GM19239 (cell line): ENCODE results near the gene CRKL.
"Not testable (repeated sequence)": the region's sequence is repeated elsewhere in the genome, so short reads cannot be mapped to it uniquely, and the experiment has no call there.

ENCODE experiments used
- DNase-seq: peaks from one replicate; pipeline ENCODE4 v3.0.0; 2011; ENCODE audit warnings: low spot score; ENCODE audit not compliant: insufficient read length
- FAIRE-seq: peaks from 2 replicates; lab custom pipeline; 2011; peaks lifted over from hg19 to GRCh38; lab: Jason Lieb, UNC

CRKL gene

DNA sequence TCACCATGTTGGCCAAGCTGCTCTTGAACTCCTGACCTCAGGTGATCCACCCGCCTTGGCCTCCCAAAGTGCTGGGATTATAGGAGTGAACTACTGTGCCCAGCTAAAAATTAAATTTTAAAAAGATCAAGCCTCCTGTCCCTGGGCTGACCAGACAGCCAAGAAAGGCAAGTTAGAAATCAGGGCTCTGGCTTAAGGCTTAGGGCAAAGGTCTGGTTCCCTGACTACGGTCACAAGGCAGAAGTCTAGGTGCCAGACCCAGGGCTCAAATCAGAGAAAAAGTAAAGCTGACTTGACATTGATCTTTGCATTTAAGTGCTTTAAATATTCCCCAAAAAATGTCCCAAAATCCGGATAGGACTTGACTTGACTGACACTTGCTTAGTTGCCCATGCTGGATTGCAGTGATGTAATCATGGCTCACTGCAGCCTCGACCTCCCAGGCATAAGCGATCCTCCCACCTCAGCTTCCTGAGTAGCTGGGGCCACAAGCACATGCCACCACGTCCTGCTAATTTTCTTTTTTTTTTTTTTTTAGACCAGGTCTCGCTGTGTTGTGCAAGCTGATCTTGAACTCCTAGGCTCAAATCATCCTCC is 17.3 kb upstream of the CRKL start:
- DNase-seq: no peak
- no peak for FAIRE-seq

DNA sequence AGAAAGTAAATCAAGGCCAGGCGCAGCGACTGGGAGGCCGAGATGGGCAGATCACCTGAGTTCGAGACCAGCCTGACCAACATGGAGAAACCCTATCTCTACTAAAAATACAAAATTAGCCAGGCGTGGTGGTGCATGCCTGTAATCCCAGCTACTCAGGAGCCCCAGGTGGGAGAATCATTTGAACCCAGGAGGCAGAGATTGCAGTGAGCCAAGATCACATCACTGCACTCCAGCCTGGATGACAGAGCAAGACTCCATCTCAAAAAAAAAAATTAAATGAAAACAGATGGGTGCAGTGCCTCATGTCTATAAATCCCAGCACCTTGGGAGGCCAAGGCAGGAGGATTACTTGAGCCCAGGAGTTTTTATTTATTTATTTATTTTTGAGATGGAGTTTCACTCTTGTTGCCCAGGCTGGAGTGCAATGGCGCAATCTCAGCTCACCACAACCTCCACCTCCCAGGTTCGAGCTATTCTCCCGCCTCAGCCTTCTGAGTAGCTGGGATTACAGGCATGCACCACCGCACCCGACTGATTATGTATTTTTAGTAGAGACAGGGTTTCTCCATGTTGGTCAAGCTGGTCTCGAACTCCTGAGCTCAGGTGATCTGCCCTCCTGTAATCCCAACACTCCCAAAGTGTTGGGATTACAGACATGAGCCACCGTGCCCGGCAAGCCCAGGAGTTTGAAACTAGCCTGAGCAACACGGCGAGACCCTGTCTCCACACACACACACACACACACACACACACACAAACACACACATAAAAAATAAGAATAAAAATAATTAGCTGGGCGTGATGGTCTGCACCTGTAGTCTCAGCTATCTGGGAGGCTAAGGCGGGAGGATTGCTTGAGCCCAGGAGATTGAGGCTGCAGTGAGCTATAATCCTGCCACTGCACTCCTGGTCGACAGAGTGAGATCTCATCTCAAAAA is 15.8 kb upstream of the CRKL start:
- not testable (repeated sequence) for DNase-seq, FAIRE-seq

- no peak for FAIRE-seq
- DNase-seq: no peak
Measured at GRCh38 chr22:20903093-20903492, 14.1 kb upstream of the CRKL start.

DNA sequence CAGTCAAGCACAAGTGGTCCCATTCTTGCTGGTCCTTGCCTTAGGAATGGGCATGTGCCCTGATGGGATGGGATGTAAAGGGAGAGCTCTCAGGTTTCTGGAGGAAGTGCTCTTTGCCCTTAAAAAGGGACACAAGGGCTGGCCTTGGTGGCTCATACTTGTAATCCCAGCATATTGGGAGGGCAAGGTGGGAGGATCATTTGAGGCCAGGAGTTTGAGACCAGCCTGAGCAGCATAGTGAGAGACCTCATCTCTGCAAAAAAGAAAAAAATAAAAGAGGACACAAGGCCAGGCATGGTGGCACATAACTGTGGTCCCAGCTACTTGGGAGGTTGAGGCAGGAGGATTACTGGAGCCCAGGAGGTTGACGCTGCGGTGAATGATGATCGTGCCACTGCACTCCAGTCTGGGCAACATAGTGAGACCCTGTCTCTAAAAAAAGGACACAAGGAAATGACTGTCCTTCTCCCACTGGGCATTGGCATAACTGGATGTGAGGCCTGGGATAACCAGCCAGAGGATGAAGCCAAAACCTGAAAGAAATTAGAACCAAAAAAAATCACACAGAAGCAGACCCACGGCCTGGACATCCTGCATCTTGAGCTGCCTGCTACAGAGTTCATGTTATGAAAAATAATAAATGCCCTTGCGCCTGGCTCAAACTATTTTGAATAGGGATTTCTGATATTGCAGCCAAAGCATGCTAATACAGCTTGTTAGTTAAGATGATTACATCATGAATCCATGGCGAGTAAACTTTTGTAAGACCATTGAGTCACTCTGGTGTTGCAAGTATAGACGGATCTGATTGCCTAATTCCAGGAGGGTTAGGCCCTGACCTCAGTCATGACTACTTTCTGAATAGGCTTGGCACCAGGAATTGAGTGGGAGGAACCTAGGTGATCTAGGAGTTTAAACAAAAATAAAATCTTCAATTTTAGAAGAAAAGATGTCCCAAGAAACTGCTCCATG is 12.9 kb upstream of the CRKL start:
- DNase-seq (no peak), FAIRE-seq (no peak)

DNA sequence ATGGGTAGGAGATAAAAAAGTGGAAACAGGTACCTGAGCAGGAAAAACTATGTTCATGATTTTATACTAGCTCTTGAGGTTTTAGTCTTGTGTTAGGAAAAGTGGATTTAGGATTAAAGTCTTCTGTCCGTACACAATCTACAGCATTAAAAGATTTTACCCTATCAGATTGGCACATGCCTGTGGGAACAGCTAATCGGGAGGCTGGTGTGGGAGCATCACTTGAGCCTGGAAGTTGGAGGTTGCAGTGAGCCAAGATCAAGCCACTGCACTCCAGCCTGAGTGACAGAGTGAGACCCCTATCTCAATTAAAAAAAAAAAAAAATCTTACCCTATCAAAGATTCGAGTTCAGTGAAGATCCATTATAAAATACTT is 12.2 kb upstream of the CRKL start:
- FAIRE-seq (no peak), DNase-seq (no peak)

GRCh38 chr22:20905415-20906386 is 11.5 kb upstream of the CRKL start:
- DNase-seq (no peak), FAIRE-seq (no peak)

DNA sequence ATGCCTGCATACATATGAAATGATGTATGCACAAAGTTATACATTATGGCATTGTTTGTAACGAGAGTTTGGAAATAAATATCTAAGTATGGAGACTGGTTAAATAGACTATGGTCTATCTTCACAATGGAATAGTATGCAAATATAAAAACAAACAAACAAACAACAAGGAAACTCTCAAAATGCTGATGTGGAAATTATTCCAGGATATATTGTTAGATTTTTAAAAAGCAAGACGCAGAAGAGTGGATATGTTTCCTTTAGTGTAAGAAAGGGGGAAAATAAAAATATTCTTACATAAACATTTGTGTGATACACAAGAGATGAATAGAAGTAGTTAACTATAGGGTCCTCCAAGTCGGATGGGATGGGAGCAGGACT is 10.8 kb upstream of the CRKL start:
- DNase-seq: no peak
- no peak for FAIRE-seq

GRCh38 chr22:20908717-20909116 is 8.5 kb upstream of the CRKL start:
- not testable (repeated sequence) for FAIRE-seq, DNase-seq

DNA sequence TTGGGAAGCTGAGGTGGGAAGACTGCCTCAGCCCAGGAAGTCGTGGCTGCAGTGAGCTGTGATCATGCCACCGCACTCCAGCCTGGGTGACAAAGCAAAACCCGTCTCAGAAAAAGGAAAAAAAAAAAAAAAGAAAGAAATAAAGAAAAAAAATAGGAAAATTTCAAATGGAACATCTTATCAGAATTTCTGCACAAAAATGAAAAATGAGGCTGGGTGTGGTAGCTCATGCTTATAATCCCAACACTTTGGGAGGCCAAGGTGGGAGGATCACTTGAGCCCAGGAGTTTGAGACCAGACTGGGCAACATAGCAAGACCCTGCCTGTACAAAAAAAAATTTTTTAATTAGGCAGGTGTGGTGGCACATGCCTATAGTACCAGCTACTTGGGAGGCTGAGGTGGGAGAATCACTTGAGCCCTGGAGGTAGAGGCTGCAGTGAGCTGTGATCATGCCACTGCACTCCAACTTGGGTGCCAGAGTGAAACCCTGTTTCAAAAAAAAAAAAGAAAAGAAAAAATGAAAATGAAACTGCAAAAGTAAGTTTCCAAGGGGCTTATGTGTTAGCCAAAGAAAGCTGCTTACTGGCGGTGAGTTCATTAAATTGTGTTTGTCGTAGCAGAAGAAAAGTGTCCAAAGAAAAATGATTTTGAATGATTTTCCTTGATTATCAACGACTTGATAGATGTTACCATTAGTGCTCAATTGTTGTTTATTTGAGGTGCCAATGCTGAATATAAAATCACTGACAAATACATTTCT is 7.5 kb upstream of the CRKL start:
- FAIRE-seq (no peak), DNase-seq (no peak)

GRCh38 chr22:20912494-20912893 is 4.7 kb upstream of the CRKL start:
- DNase-seq: no peak
- no peak for FAIRE-seq

DNA sequence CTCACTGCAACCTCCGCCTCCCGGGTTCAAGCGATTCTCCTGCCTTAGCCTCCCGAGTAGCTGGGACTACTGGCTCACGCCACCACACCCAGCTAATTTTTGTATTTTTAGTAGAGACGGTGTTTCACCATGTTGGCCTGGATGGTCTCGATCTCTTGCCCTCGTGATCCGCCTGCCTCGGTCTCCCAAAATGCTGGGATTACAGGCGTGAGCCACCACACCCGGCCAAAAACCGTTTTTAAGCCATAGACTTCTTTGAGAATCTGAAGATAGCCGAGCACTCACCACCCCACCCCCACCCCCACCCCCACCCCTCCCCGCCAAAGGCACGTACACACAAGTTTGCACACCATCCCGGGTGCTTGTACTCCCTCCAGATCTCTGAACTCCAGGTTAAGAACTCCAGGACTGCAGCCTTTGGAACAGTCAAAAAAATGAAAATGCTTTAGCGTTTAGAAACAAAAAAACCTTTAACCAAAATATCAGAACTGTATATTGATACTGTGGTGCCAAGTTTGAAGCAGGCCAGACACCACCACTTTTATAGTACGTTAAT is 1.5 kb downstream of the CRKL start:
- FAIRE-seq (no peak), DNase-seq (no peak)

DNA sequence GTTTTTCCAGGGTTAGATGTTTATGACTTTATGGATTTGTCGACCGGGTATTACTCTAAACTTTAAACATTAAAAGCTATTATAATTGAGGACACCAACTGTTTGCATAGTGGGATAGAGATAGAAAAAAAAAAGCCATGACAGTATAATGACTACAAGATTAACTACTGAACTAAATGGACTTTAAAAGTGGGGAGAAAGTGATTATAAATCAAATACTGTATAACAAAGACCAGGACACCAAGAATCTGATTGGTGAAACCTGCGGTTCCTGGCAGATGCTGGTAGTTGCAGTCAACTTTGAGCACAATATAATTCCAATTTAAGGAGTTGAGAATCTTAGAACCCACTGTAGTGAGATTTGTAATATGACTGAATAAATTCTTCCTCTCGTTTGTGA is 2.5 kb downstream of the CRKL start:
- FAIRE-seq: no peak
- DNase-seq: no peak

- FAIRE-seq (no peak), DNase-seq (no peak)
Measured at GRCh38 chr22:20920881-20921203, 3.6 kb downstream of the CRKL start.

- no peak for FAIRE-seq
Measured at GRCh38 chr22:20922141-20922751, 5.0 kb downstream of the CRKL start.

DNA sequence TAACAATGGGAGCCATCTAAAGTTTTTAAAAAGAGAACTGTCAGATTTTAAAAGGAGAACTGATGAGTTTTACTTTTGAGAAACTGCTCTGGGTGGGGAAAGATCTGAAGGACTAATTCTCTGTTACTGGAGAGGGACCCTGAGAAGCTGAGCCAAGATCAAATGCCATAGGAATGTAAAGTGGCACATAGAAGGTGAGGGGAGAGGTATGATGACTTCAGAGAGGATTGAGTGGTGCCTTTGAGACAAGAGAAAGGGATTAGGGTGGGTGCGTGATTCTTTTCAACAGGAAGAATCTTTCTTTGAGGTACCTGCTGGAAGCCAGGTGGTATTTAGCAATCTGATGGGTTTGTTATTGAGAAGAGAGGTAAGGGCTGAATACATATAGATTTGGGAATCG is 9.0 kb downstream of the CRKL start:
- DNase-seq: no peak
- no peak for FAIRE-seq

More at GRCh38 chr22:20922141-20922751, 5.0 kb downstream of the CRKL start:
- DNase-seq: no peak

DNA sequence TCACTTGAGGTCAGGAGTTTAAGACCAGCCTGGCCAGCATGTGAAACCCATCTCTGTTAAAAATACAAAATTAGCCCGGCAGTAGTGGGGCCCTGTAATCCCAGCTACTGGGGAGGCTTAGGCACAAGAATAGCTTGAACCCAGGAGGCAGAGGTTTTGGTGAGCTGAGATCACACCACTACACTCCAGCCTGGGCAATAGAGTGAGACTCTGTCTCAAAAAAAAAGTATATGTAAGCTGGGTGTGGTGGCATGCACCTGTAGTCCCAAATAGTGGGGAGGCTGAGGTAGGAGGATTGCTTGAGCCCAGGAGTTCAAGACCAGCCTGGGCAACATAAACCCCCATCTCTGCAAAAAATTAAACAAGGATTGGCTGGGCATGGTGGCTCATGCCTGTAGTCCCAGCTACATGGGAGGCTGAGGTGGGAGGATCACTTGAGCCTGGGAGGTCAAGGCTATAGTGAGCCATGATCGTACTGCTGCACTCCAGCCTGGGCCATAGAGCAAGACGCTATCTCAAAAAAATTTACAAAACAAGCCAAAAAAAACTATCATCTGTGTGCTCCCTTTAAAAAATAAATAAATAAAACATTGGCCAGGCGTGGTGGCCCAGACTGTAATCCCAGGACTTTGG is 10.8 kb downstream of the CRKL start:
- DNase-seq (no peak), FAIRE-seq (no peak)

DNA sequence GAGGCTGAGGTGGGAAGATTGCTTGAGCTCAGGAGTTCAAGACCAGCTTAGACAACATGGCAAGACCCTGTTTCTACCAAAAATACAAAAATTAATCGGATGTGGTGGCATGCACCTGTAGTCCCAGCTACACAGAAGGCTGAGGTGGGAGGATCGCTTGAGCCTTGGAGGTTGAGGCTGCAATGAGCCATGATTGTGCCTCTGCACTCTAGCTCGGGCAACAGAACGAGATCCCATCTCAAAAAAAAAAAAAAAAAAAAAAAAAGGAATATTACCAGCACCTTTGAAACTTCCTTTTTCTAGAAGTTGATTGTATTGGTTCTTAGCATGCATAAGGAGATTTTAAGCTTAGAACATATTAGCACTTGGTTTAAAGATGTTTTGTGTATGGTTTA is 11.4 kb downstream of the CRKL start:
- no peak for DNase-seq
- FAIRE-seq: no peak

DNA sequence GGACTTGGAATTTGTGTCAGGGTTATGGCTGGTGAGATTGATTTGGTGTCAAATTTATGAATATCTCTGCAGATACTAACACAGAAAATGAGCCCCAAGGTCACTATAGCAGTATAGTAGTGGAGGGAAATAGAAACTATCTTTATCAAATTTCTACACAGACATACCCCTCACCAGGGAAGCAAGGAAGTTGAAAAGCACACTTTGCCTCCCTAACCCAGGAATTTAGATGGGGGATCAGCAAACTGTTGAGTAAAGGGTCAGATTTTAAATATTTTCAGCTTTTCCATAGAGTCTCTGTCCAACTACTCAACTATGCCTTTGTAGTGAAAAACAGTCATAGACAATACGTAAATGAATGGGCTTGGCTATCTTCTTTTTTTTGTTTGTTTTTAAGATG is 12.8 kb downstream of the CRKL start:
- no peak for FAIRE-seq
- no peak for DNase-seq
